H1 (cell line): Measurements from ENCODE around the gene COQ7. TPM values are rescaled to one million over a fixed set of nuclear protein-coding genes. Genes with fewer than 3 reads are reported as not detected.
A peak's percentile ranks its signal among the peaks of the same experiment; 100 is the strongest.

Experiments
- CTCF ChIA-PET: fragments of 300-600 bp; sonication (Branson Sonifier 250); formaldehyde crosslinking; loops from one replicate; lab custom pipeline; 2021; ENCODE audit not compliant: partially characterized antibody; lab: Charles Lee
- POLR2A ChIA-PET: fragments of 300-600 bp; sonication (Branson Sonifier 250); formaldehyde crosslinking; loops from one replicate; lab custom pipeline; 2021; ENCODE audit warnings: inconsistent platforms; ENCODE audit not compliant: partially characterized antibody; lab: Charles Lee
- DNase-seq, 2 experiments: peaks; one replicate each; pipeline versions ENCODE4 v3.0.0 to v3.0.0-alpha.2; 2010 to 2022; ENCODE audit warnings: low spot score in 2 of 2, low read depth in 1 of 2, mixed read lengths in 1 of 2
- FAIRE-seq: peaks from 2 replicates; lab custom pipeline; 2011; peaks lifted over from hg19 to GRCh38; lab: Jason Lieb, UNC
- H2AFZ ChIP-seq: 2 replicates; pipeline ENCODE4 v1.8.1; 2012; ENCODE audit warnings: low read length, inconsistent platforms
- H2AK5ac ChIP-seq: 2 replicates; pipeline ENCODE4 v1.6.1; 2013; ENCODE audit warnings: low read depth, low read length
- H2BK120ac ChIP-seq: replicated peaks from 2 replicates; pipeline ENCODE3; 2013; ENCODE audit warnings: low read depth, low read length, inconsistent platforms
- H2BK12ac ChIP-seq: 2 replicates; pipeline ENCODE4 v1.6.1; 2013; ENCODE audit warnings: low read depth, low read length
- H2BK15ac ChIP-seq: 2 replicates; pipeline ENCODE4 v1.6.1; 2013; ENCODE audit warnings: low read length
- H2BK20ac ChIP-seq: 2 replicates; pipeline ENCODE4 v1.6.1; 2013; ENCODE audit warnings: low read length
- H2BK5ac ChIP-seq: 2 replicates; pipeline ENCODE4 v1.6.1; 2013; ENCODE audit warnings: low read depth, low read length
- H3K14ac ChIP-seq: 2 replicates; pipeline ENCODE4 v1.6.1; 2013; ENCODE audit warnings: inconsistent platforms; ENCODE audit not compliant: insufficient read length
- H3K18ac ChIP-seq: 2 replicates; pipeline ENCODE4 v1.6.1; 2013; ENCODE audit warnings: low read length; ENCODE audit errors: extremely low read depth
- H3K23ac ChIP-seq: 2 replicates; pipeline ENCODE4 v1.6.1; 2013; ENCODE audit warnings: inconsistent platforms; ENCODE audit not compliant: insufficient read length
- H3K23me2 ChIP-seq: 2 replicates; pipeline ENCODE4 v1.6.1; 2013; ENCODE audit warnings: low read depth, low read length
- H3K27ac ChIP-seq: 2 replicates; pipeline ENCODE4 v1.6.1; 2011; ENCODE audit warnings: low read depth, low read length, inconsistent platforms
- H3K27me3 ChIP-seq, 4 experiments: replicated peaks in 1 of 4; 1 replicate in 1 of 4; 2 replicates in 3 of 4; pipeline versions ENCODE4 v1.6.1 to v1.8.1; 2011 to 2013; ENCODE audit warnings: low read length in 3 of 4, mild to moderate bottlenecking in 3 of 4, inconsistent platforms in 2 of 4, mixed read lengths in 2 of 4, moderate library complexity in 1 of 4; ENCODE audit not compliant: control insufficient read depth in 3 of 4, insufficient read depth in 3 of 4; ENCODE audit errors: extremely low read depth in 1 of 4
- H3K36me3 ChIP-seq, 4 experiments: 2 replicates each; pipeline versions ENCODE4 v1.6.1 to v1.8.1; 2011 to 2013; ENCODE audit warnings: mild to moderate bottlenecking in 4 of 4, low read length in 3 of 4, moderate library complexity in 2 of 4, control low read depth in 1 of 4, inconsistent platforms in 1 of 4; ENCODE audit not compliant: insufficient read depth in 4 of 4, control insufficient read depth in 2 of 4
- H3K4ac ChIP-seq: replicated peaks from 2 replicates; pipeline ENCODE3; 2013; ENCODE audit warnings: low read length, low read depth, mixed read lengths, inconsistent platforms; ENCODE audit not compliant: insufficient read length
- H3K4me1 ChIP-seq, 4 experiments: replicated peaks in 1 of 4; 1 replicate in 1 of 4; 2 replicates in 3 of 4; pipeline versions ENCODE4 v1.6.1 to v1.8.1; 2011 to 2013; ENCODE audit warnings: low read length in 3 of 4, inconsistent platforms in 2 of 4, mixed read lengths in 1 of 4; ENCODE audit not compliant: insufficient read depth in 4 of 4, control insufficient read depth in 3 of 4
- H3K4me2 ChIP-seq, 2 experiments: 2 replicates each; pipeline versions ENCODE4 v1.6.1 to v1.8.1; 2011 to 2013; ENCODE audit warnings: low read depth in 2 of 2, low read length in 2 of 2, control low read depth in 1 of 2, inconsistent platforms in 1 of 2, mild to moderate bottlenecking in 1 of 2; ENCODE audit not compliant: insufficient read depth in 1 of 2
- H3K4me3 ChIP-seq, 4 experiments: fragments of 200-600, 300-600 bp in 1 of 4; sonication (generic), shearing (Covaris generic), sonication (Bioruptor Twin) in 1 of 4; 2 replicates each; pipeline versions ENCODE4 v1.5.1 to v1.8.1; 2011 to 2016; ENCODE audit warnings: low read length in 4 of 4, low read depth in 3 of 4, control low read depth in 2 of 4, inconsistent platforms in 2 of 4, mild to moderate bottlenecking in 2 of 4, mixed read lengths in 1 of 4, moderate library complexity in 1 of 4; ENCODE audit not compliant: insufficient read depth in 2 of 4; ENCODE audit errors: extremely low read depth in 1 of 4
- H3K56ac ChIP-seq: replicated peaks from 2 replicates; pipeline ENCODE3; 2013; ENCODE audit warnings: low read depth, mild to moderate bottlenecking, mixed read lengths, low read length, inconsistent platforms; ENCODE audit not compliant: insufficient read length
- H3K79me1 ChIP-seq: 2 replicates; pipeline ENCODE4 v1.6.1; 2013; ENCODE audit warnings: low read depth, low read length, control low read depth
- H3K79me2 ChIP-seq, 2 experiments: 2 replicates each; pipeline versions ENCODE4 v1.6.1 to v1.8.1; 2012 to 2013; ENCODE audit warnings: low read length in 2 of 2, mild to moderate bottlenecking in 2 of 2, inconsistent platforms in 1 of 2; ENCODE audit not compliant: insufficient read depth in 2 of 2, control insufficient read depth in 1 of 2
- H3K9ac ChIP-seq, 4 experiments: replicated peaks in 1 of 4; 1 replicate in 1 of 4; 2 replicates in 3 of 4; pipeline versions ENCODE4 v1.6.1 to v1.8.1; 2011 to 2013; ENCODE audit warnings: low read depth in 3 of 4, low read length in 3 of 4, control low read depth in 2 of 4, mild to moderate bottlenecking in 2 of 4, moderate library complexity in 2 of 4, inconsistent platforms in 1 of 4; ENCODE audit errors: extremely low read depth in 1 of 4
- H3K9me3 ChIP-seq, 2 experiments: 2 replicates each; pipeline versions ENCODE4 v1.6.1 to v1.8.1; 2012 to 2013; ENCODE audit warnings: mild to moderate bottlenecking in 2 of 2, moderate library complexity in 2 of 2, control low read depth in 1 of 2, inconsistent platforms in 1 of 2, low read depth in 1 of 2, low read length in 1 of 2, mixed read lengths in 1 of 2; ENCODE audit not compliant: insufficient read depth in 2 of 2
- H4K20me1 ChIP-seq, 2 experiments: replicated peaks in 1 of 2; 2 replicates each; pipeline versions ENCODE3 to v1.8.1; 2011 to 2013; ENCODE audit warnings: inconsistent platforms in 2 of 2, low read length in 2 of 2, mild to moderate bottlenecking in 1 of 2; ENCODE audit not compliant: insufficient read depth in 2 of 2, control insufficient read depth in 1 of 2
- H4K5ac ChIP-seq: 2 replicates; pipeline ENCODE4 v1.6.1; 2013; ENCODE audit warnings: low read length, low read depth, mixed read lengths, inconsistent platforms; ENCODE audit not compliant: insufficient read length
- H4K8ac ChIP-seq: 2 replicates; pipeline ENCODE4 v1.8.0; 2013; ENCODE audit warnings: mild to moderate bottlenecking, moderate library complexity, low read length, inconsistent platforms; ENCODE audit not compliant: insufficient read depth; ENCODE audit errors: extremely low read depth
- H4K91ac ChIP-seq: replicated peaks from 2 replicates; pipeline ENCODE3; 2013; ENCODE audit warnings: low read length, mixed read lengths, inconsistent platforms; ENCODE audit not compliant: insufficient read length
- BRCA1 ChIP-seq: IDR thresholded peaks from 2 replicates; pipeline ENCODE4 v1.6.1; 2012; ENCODE audit warnings: low read depth, low read length, improper control_type of control experiment
- CHD2 ChIP-seq: IDR thresholded peaks from 2 replicates; pipeline ENCODE4 v1.6.1; 2012; ENCODE audit warnings: low read length, improper control_type of control experiment
- CTBP2 ChIP-seq: IDR thresholded peaks from 2 replicates; pipeline ENCODE4 v1.7.0; 2011; ENCODE audit warnings: borderline replicate concordance, mild to moderate bottlenecking, moderate library complexity, mixed read lengths, low read length; ENCODE audit not compliant: insufficient read depth, insufficient read length
- NANOG ChIP-seq: IDR thresholded peaks from 2 replicates; pipeline ENCODE4 v1.6.1; 2011; ENCODE audit warnings: low read length, low read depth, mild to moderate bottlenecking, inconsistent platforms; ENCODE audit not compliant: insufficient read depth, poor library complexity, severe bottlenecking
- RAD21 ChIP-seq, 2 experiments: IDR thresholded peaks in 1 of 2; conservative IDR thresholded peaks in 1 of 2; 2 replicates each; pipeline ENCODE4 v1.6.1; 2011; ENCODE audit warnings: low read depth in 2 of 2, low read length in 2 of 2, improper control_type of control experiment in 1 of 2, inconsistent platforms in 1 of 2, mild to moderate bottlenecking in 1 of 2, moderate library complexity in 1 of 2
- RXRA ChIP-seq: IDR thresholded peaks from 2 replicates; pipeline ENCODE4 v1.6.1; 2011; ENCODE audit warnings: low read depth, mild to moderate bottlenecking, low read length, moderate library complexity; ENCODE audit not compliant: insufficient read depth
- SP1 ChIP-seq: IDR thresholded peaks from 2 replicates; pipeline ENCODE4 v1.6.1; 2011; ENCODE audit warnings: low read depth, low read length
- SP2 ChIP-seq: IDR thresholded peaks from 2 replicates; pipeline ENCODE4 v1.6.1; 2012; ENCODE audit warnings: mild to moderate bottlenecking, low read length, inconsistent platforms
- SUZ12 ChIP-seq: fragments of 200-600 bp; sonication (generic); IDR thresholded peaks from 2 replicates; pipeline ENCODE4 v1.6.1; 2012; ENCODE audit warnings: mild to moderate bottlenecking, inconsistent platforms, low read length, moderate library complexity, mixed read lengths
- TAF7 ChIP-seq: optimal IDR thresholded peaks from 2 replicates; pipeline ENCODE3; 2011; ENCODE audit warnings: low read depth, mild to moderate bottlenecking, inconsistent platforms, low read length, moderate library complexity, borderline replicate concordance
- USF2 ChIP-seq: IDR thresholded peaks from 2 replicates; pipeline ENCODE4 v1.6.1; 2011; ENCODE audit warnings: low read length, improper control_type of control experiment
- WGBS, 2 experiments: shearing (Covaris generic) in 1 of 2; methylation state at CpG; one replicate each; pipeline versions ENCODE4 v1.1.6 to v1.1.7; 2013 to 2015; ENCODE audit warnings: low lambda C conversion rate in 2 of 2, mixed read lengths in 2 of 2, inconsistent platforms in 1 of 2, low coverage in 1 of 2, missing lambda C conversion rate in 1 of 2; ENCODE audit not compliant: insufficient replicate concordance in 2 of 2, insufficient coverage in 1 of 2, insufficient read length in 1 of 2; ENCODE audit errors: extremely low coverage in 1 of 2, missing lambda C conversion rate in 1 of 2; 5-methylcytosine and 5-hydroxymethylcytosine counted together
- polyA plus RNA-seq, 7 experiments: library from polyadenylated mRNA; depleted of rRNA in 3 of 7; stranded (reverse) in 5 of 7; unstranded in 2 of 7; fragments of >200 nt in 5 of 7; fragments of 200-250 nt in 2 of 7; gene quantifications; 1 replicate in 5 of 7; 2 replicates in 1 of 7; 4 replicates in 1 of 7; pipeline versions ENCODE4 v1.2.1 to v1.2.3, GENCODE V29; 2011 to 2013; ENCODE audit warnings: missing spikeins in 2 of 7, mixed read lengths in 2 of 7
- total RNA-seq: library from RNA; stranded (reverse); fragmentation: NEBNext Ultra II Directional; extraction: Animal tissue kit (Norgen Biotek cat#: 25700); gene quantifications from 2 replicates; pipeline ENCODE4 v1.2.1, GENCODE V29; 2021

COQ7 gene
- total and polyA plus RNA-seq, 2 of the 8 experiments (the other 6 are each of a cell fraction or from before 2014, with no cell fraction given), result 7.1 to 15.2 TPM

DNA sequence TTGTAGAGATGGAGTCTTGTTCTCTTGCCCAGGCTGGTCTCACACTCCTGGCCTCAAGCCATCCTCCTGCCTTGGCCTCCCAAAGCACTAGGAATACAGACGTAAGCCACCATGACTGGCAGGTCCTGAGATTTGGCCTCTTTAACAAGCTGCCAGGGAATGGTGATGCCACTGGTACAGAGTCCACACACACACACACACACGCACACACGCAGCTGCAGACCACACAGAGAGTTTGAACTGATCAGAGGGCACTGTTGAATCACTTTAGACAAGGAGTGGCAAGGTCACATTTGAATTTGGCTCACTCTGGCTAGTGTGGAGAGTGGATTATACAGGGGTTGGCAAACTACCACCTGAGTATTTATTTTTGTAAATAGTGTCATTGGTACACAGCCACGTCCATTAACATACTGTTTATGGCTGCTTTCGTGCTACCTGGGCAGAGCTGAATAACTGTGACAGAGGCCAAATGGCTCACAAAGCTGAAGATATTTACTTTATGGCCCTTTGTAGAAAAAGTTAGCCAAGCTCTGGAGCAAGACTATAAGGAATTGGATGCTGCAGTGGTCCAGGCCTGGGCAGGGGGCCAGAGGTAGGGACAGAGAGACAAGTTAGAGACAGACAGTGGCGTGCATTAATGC, 56.2 kb downstream of the COQ7 start:
- peak overlapping the region; percentile 17; the same call in 1 of the 2 replicates for H2BK12ac ChIP-seq
- no peaks in the 10 kb centered on the region for H3K23me2 ChIP-seq
- H2AK5ac ChIP-seq, result no peak overlapping the region
- FAIRE-seq (no peak), DNase-seq (no peak)
- no peak overlapping the region for H2BK15ac ChIP-seq
- H2BK5ac ChIP-seq, result no peak overlapping the region
- no peaks in the 10 kb centered on the region for H3K79me1 ChIP-seq
- H4K91ac ChIP-seq, result no peak overlapping the region
- no peaks in the 10 kb centered on the region for H4K20me1 ChIP-seq
- H3K4me1 ChIP-seq, result no peaks in the 10 kb centered on the region
- no peak overlapping the region for H3K18ac ChIP-seq
- no peak overlapping the region for H3K9ac ChIP-seq
- H3K4ac ChIP-seq, result no peak overlapping the region
- H4K8ac ChIP-seq, result no peak overlapping the region
- ChIA-PET CTCF (interaction anchor here (0.6 to 2.5 kb wide), 9 partner anchors 9 to 775 kb away, joined by 3 to 11 read pairs (median 4); no protein-coding TSS in a partner anchor), POLR2A (interaction anchor here (0.7 to 2.6 kb wide), 2 partner anchors 9 to 337 kb away, joined by 3 to 8 read pairs; partner anchors contain the start of gene ITPRIPL2)
- no peak overlapping the region for H3K23ac ChIP-seq
- no peaks in the 10 kb centered on the region for H3K36me3 ChIP-seq
- H3K14ac ChIP-seq, result no peak overlapping the region
- no peak overlapping the region for H3K4me2 ChIP-seq
- no peak overlapping the region for H2AFZ ChIP-seq
- no peaks in the 10 kb centered on the region for H3K27me3 ChIP-seq
- H3K9me3 ChIP-seq, result peaks cover 3 to 6% of the 10 kb centered on the region in 2 experiments; a peak in 3 of 4 replicates
- no peak overlapping the region for H3K27ac ChIP-seq
- no peak overlapping the region for H2BK120ac ChIP-seq
- 93% methylated on average over 6 of the region's 6 CpGs; no CpG with 5 or more reads in 1 of the 2 experiments for WGBS, 2 experiments
- no peaks in the 10 kb centered on the region for H3K79me2 ChIP-seq
- H2BK20ac ChIP-seq, result no peak overlapping the region
- no peak overlapping the region for H3K4me3 ChIP-seq
- H3K56ac ChIP-seq, result no peak overlapping the region
- no peak overlapping the region for H4K5ac ChIP-seq
- no peak for TF ChIP-seq CHD2
- no peak for TF ChIP-seq TAF7
- no peak for TF ChIP-seq NANOG
- TF ChIP-seq RXRA, result no peak
- no peak for TF ChIP-seq RAD21 (IDR thresholded peaks at IDR 0.05 in 1 of 2, conservative IDR thresholded peaks at IDR 0.05 in 1 of 2; ENCODE audit: low read depth in 2 of 2, low read length in 2 of 2)
- TF ChIP-seq USF2, result no peak
- no peak for TF ChIP-seq SUZ12
- no peak for TF ChIP-seq SP1
- TF ChIP-seq SP2, result no peak
- no peak for TF ChIP-seq BRCA1
- no peak for TF ChIP-seq CTBP2
